ENCODE results near the gene AVPI1. TPM values are rescaled to one million over a fixed set of nuclear protein-coding genes. Genes with fewer than 3 reads are reported as not detected.

Gene AVPI1
- total RNA-seq, 1 experiment from 2014 or later = 6.5 TPM

- H4K8ac ChIP-seq (replicated peaks; ENCODE audit: insufficient read length, low read depth, low read length) = no peak overlapping the region
- no peak overlapping the region for H3K4ac ChIP-seq (ENCODE audit: low read depth, low read length)
- H3K9ac ChIP-seq (ENCODE audit: extremely low read depth, insufficient read length, low read length) = no peak overlapping the region
- Mint-ChIP-seq H3K36me3 (ENCODE audit: insufficient read depth in 1 of 3, low read depth in 3 of 3) (peaks cover 7 to 11% (median 8%) of the 10 kb centered on the region in 3 experiments; a peak in 6 of 7 replicates), H3K4me3 (no peak overlapping the region), H3K4me1 (peaks cover 4 to 7% of the 10 kb centered on the region in 2 experiments), H3K9me3 (peaks cover 11% of the 10 kb centered on the region in 2 experiments), H3K27me3 (ENCODE audit: low read depth) (peaks cover 30% of the 10 kb centered on the region), H3K27ac (no peak overlapping the region)
- peaks cover 4% of the 10 kb centered on the region for H3K9me3 ChIP-seq (ENCODE audit: control insufficient read depth, low read depth, low read length)
- no peak overlapping the region for H3T11ph ChIP-seq (ENCODE audit: low read length)
- TF ChIP-seq CTCF (conservative IDR thresholded peaks at IDR 0.05) = peak; percentile 90
- H3K14ac ChIP-seq (ENCODE audit: insufficient read depth, low read length) = no peak overlapping the region
- peak; percentile 69 for DNase-seq
- WGBS (ENCODE audit: extremely low coverage, insufficient read length, low lambda C conversion rate) = no CpG with 5 or more reads among the region's 9 CpGs
- H2AK5ac ChIP-seq (ENCODE audit: insufficient read length, low read length) = no peak overlapping the region
- H2BK120ac ChIP-seq (ENCODE audit: low read depth, low read length, poor library complexity, severe bottlenecking) = no peak overlapping the region
- no peaks in the 10 kb centered on the region; the same call in 1 of the 2 replicates for H3K4me1 ChIP-seq (ENCODE audit: insufficient read depth, low read length)
- H3K27me3 ChIP-seq (ENCODE audit: insufficient read depth, low read length) = peaks cover 16% of the 10 kb centered on the region; the same call in 1 of the 2 replicates
- no peaks in the 10 kb centered on the region for H3K23me2 ChIP-seq (ENCODE audit: insufficient read length, low read depth, low read length, poor library complexity, severe bottlenecking)
- H4K91ac ChIP-seq (ENCODE audit: insufficient read length, low read depth, low read length) = no peak overlapping the region
- H3K4me2 ChIP-seq (ENCODE audit: insufficient read depth, insufficient read length, low read length) = no peak overlapping the region
- no peak overlapping the region for H2AFZ ChIP-seq (ENCODE audit: low read length)
- no peak overlapping the region for H3K27ac ChIP-seq (ENCODE audit: insufficient read length, low read depth, low read length)
- H3K79me1 ChIP-seq (ENCODE audit: insufficient read depth, low read depth, low read length, poor library complexity, severe bottlenecking) = no peaks in the 10 kb centered on the region
- no peak overlapping the region for H3K56ac ChIP-seq (ENCODE audit: insufficient read length, low read depth, low read length)
- no peak overlapping the region for H3K18ac ChIP-seq (ENCODE audit: insufficient read length, low read depth, low read length)
- no peak overlapping the region for H3K23ac ChIP-seq (ENCODE audit: insufficient read length, low read depth, low read length)
- no peak overlapping the region for H2BK20ac ChIP-seq (ENCODE audit: low read depth, low read length, poor library complexity, severe bottlenecking)
- no peaks in the 10 kb centered on the region for H3K79me2 ChIP-seq (ENCODE audit: insufficient read depth, low read length)
- no peak overlapping the region for H2BK12ac ChIP-seq (ENCODE audit: insufficient read length, low read depth, low read length)
- H2BK15ac ChIP-seq (ENCODE audit: low read depth, low read length) = no peak overlapping the region
- no peak overlapping the region for H4K5ac ChIP-seq (ENCODE audit: insufficient read length, low read depth, low read length)
- H2BK5ac ChIP-seq (ENCODE audit: insufficient read length, low read length) = no peak overlapping the region
- H4K20me1 ChIP-seq (ENCODE audit: control insufficient read depth, insufficient read depth, insufficient read length) = no peaks in the 10 kb centered on the region
Observed at GRCh38 chr10:97731346-97732051, 44.5 kb upstream of the AVPI1 start.

Measured in H9 (cell line).